HL-60/S4 (cell line): Measurements from ENCODE around the gene INPP5A.
"Not testable (repeated sequence)": the region's sequence is repeated elsewhere in the genome, so short reads cannot be mapped to it uniquely, and the experiment has no call there.

Experiments used
- in situ Hi-C: fragments of 300-500 bp; cut with MboI; formaldehyde crosslinking; loops from 2 replicates; pipeline ENCODE4 v1.14.3; 2022; ENCODE audit warnings: low sequenced_read_pairs

INPP5A gene

GRCh38 chr10:132726194-132726593 lies 188.6 kb downstream of the INPP5A start:
- in situ Hi-C loops: no loop called here

- in situ Hi-C loops: no loop called here
Measured at GRCh38 chr10:132726951-132727350, 189.4 kb downstream of the INPP5A start.

GRCh38 chr10:132727411-132727810 lies 189.8 kb downstream of the INPP5A start:
- in situ Hi-C loops: no loop called here

GRCh38 chr10:132728321-132728720 lies 190.7 kb downstream of the INPP5A start:
- in situ Hi-C loops: no loop called here

- in situ Hi-C loops: no loop called here
Measured at GRCh38 chr10:132728741-132729140, 191.2 kb downstream of the INPP5A start.

GRCh38 chr10:132729810-132730572 lies 192.4 kb downstream of the INPP5A start:
- in situ Hi-C loops: no loop called here

GRCh38 chr10:132730573-132730953 lies 193.0 kb downstream of the INPP5A start:
- in situ Hi-C loops: no loop called here

GRCh38 chr10:132732518-132732917 lies 194.9 kb downstream of the INPP5A start:
- in situ Hi-C loops: no loop called here

GRCh38 chr10:132733926-132734325 lies 196.3 kb downstream of the INPP5A start:
- in situ Hi-C loops: no loop called here

GRCh38 chr10:132735341-132735775 lies 197.8 kb downstream of the INPP5A start:
- in situ Hi-C loops: no loop called here

GRCh38 chr10:132735923-132736391 lies 198.4 kb downstream of the INPP5A start:
- in situ Hi-C loops: no loop called here

GRCh38 chr10:132737390-132738048 lies 199.9 kb downstream of the INPP5A start:
- in situ Hi-C loops: no loop called here

GRCh38 chr10:132738454-132739224 lies 201.1 kb downstream of the INPP5A start:
- in situ Hi-C loops: no loop called here

GRCh38 chr10:132739225-132739613 lies 201.6 kb downstream of the INPP5A start:
- in situ Hi-C loops: no loop called here

- in situ Hi-C loops: no loop called here
Measured at GRCh38 chr10:132740588-132740987, 203.0 kb downstream of the INPP5A start.

GRCh38 chr10:132742167-132742836 lies 204.7 kb downstream of the INPP5A start:
- in situ Hi-C loops: no loop called here

GRCh38 chr10:132742837-132743194 lies 205.2 kb downstream of the INPP5A start:
- in situ Hi-C loops: no loop called here

- in situ Hi-C loops: not testable (repeated sequence)
Measured at GRCh38 chr10:132743196-132743924, 205.8 kb downstream of the INPP5A start.

- in situ Hi-C loops: no loop called here
Measured at GRCh38 chr10:132743925-132744490, 206.4 kb downstream of the INPP5A start.

- in situ Hi-C loops: no loop called here
Measured at GRCh38 chr10:132744839-132745238, 207.3 kb downstream of the INPP5A start.
